H1 (cell line): ENCODE data around the gene CMPK2. TPM values are rescaled to one million over a fixed set of nuclear protein-coding genes. Genes with fewer than 3 reads are reported as not detected.

ENCODE experiments used
- CTCF ChIA-PET: fragments of 300-600 bp; sonication (Branson Sonifier 250); formaldehyde crosslinking; loops from one replicate; lab custom pipeline; 2021; ENCODE audit not compliant: partially characterized antibody; lab: Charles Lee
- POLR2A ChIA-PET: fragments of 300-600 bp; sonication (Branson Sonifier 250); formaldehyde crosslinking; loops from one replicate; lab custom pipeline; 2021; ENCODE audit warnings: inconsistent platforms; ENCODE audit not compliant: partially characterized antibody; lab: Charles Lee
- DNase-seq, 2 experiments: peaks; one replicate each; pipeline versions ENCODE4 v3.0.0 to v3.0.0-alpha.2; 2010 to 2022; ENCODE audit warnings: low spot score in 2 of 2, low read depth in 1 of 2, mixed read lengths in 1 of 2
- FAIRE-seq: peaks from 2 replicates; lab custom pipeline; 2011; peaks lifted over from hg19 to GRCh38; lab: Jason Lieb, UNC
- H2AFZ ChIP-seq: 2 replicates; pipeline ENCODE4 v1.8.1; 2012; ENCODE audit warnings: low read length, inconsistent platforms
- H2AK5ac ChIP-seq: 2 replicates; pipeline ENCODE4 v1.6.1; 2013; ENCODE audit warnings: low read depth, low read length
- H2BK120ac ChIP-seq: replicated peaks from 2 replicates; pipeline ENCODE3; 2013; ENCODE audit warnings: low read depth, low read length, inconsistent platforms
- H2BK12ac ChIP-seq: 2 replicates; pipeline ENCODE4 v1.6.1; 2013; ENCODE audit warnings: low read depth, low read length
- H2BK15ac ChIP-seq: 2 replicates; pipeline ENCODE4 v1.6.1; 2013; ENCODE audit warnings: low read length
- H2BK20ac ChIP-seq: 2 replicates; pipeline ENCODE4 v1.6.1; 2013; ENCODE audit warnings: low read length
- H2BK5ac ChIP-seq: 2 replicates; pipeline ENCODE4 v1.6.1; 2013; ENCODE audit warnings: low read depth, low read length
- H3K14ac ChIP-seq: 2 replicates; pipeline ENCODE4 v1.6.1; 2013; ENCODE audit warnings: inconsistent platforms; ENCODE audit not compliant: insufficient read length
- H3K18ac ChIP-seq: 2 replicates; pipeline ENCODE4 v1.6.1; 2013; ENCODE audit warnings: low read length; ENCODE audit errors: extremely low read depth
- H3K23ac ChIP-seq: 2 replicates; pipeline ENCODE4 v1.6.1; 2013; ENCODE audit warnings: inconsistent platforms; ENCODE audit not compliant: insufficient read length
- H3K23me2 ChIP-seq: 2 replicates; pipeline ENCODE4 v1.6.1; 2013; ENCODE audit warnings: low read depth, low read length
- H3K27ac ChIP-seq: 2 replicates; pipeline ENCODE4 v1.6.1; 2011; ENCODE audit warnings: low read depth, low read length, inconsistent platforms
- H3K27me3 ChIP-seq, 4 experiments: replicated peaks in 1 of 4; 1 replicate in 1 of 4; 2 replicates in 3 of 4; pipeline versions ENCODE4 v1.6.1 to v1.8.1; 2011 to 2013; ENCODE audit warnings: low read length in 3 of 4, mild to moderate bottlenecking in 3 of 4, inconsistent platforms in 2 of 4, mixed read lengths in 2 of 4, moderate library complexity in 1 of 4; ENCODE audit not compliant: control insufficient read depth in 3 of 4, insufficient read depth in 3 of 4; ENCODE audit errors: extremely low read depth in 1 of 4
- H3K36me3 ChIP-seq, 4 experiments: 2 replicates each; pipeline versions ENCODE4 v1.6.1 to v1.8.1; 2011 to 2013; ENCODE audit warnings: mild to moderate bottlenecking in 4 of 4, low read length in 3 of 4, moderate library complexity in 2 of 4, control low read depth in 1 of 4, inconsistent platforms in 1 of 4; ENCODE audit not compliant: insufficient read depth in 4 of 4, control insufficient read depth in 2 of 4
- H3K4ac ChIP-seq: replicated peaks from 2 replicates; pipeline ENCODE3; 2013; ENCODE audit warnings: low read length, low read depth, mixed read lengths, inconsistent platforms; ENCODE audit not compliant: insufficient read length
- H3K4me1 ChIP-seq, 4 experiments: replicated peaks in 1 of 4; 1 replicate in 1 of 4; 2 replicates in 3 of 4; pipeline versions ENCODE4 v1.6.1 to v1.8.1; 2011 to 2013; ENCODE audit warnings: low read length in 3 of 4, inconsistent platforms in 2 of 4, mixed read lengths in 1 of 4; ENCODE audit not compliant: insufficient read depth in 4 of 4, control insufficient read depth in 3 of 4
- H3K4me2 ChIP-seq, 2 experiments: 2 replicates each; pipeline versions ENCODE4 v1.6.1 to v1.8.1; 2011 to 2013; ENCODE audit warnings: low read depth in 2 of 2, low read length in 2 of 2, control low read depth in 1 of 2, inconsistent platforms in 1 of 2, mild to moderate bottlenecking in 1 of 2; ENCODE audit not compliant: insufficient read depth in 1 of 2
- H3K4me3 ChIP-seq, 4 experiments: fragments of 200-600, 300-600 bp in 1 of 4; sonication (generic), shearing (Covaris generic), sonication (Bioruptor Twin) in 1 of 4; 2 replicates each; pipeline versions ENCODE4 v1.5.1 to v1.8.1; 2011 to 2016; ENCODE audit warnings: low read length in 4 of 4, low read depth in 3 of 4, control low read depth in 2 of 4, inconsistent platforms in 2 of 4, mild to moderate bottlenecking in 2 of 4, mixed read lengths in 1 of 4, moderate library complexity in 1 of 4; ENCODE audit not compliant: insufficient read depth in 2 of 4; ENCODE audit errors: extremely low read depth in 1 of 4
- H3K56ac ChIP-seq: replicated peaks from 2 replicates; pipeline ENCODE3; 2013; ENCODE audit warnings: low read depth, mild to moderate bottlenecking, mixed read lengths, low read length, inconsistent platforms; ENCODE audit not compliant: insufficient read length
- H3K79me1 ChIP-seq: 2 replicates; pipeline ENCODE4 v1.6.1; 2013; ENCODE audit warnings: low read depth, low read length, control low read depth
- H3K79me2 ChIP-seq, 2 experiments: 2 replicates each; pipeline versions ENCODE4 v1.6.1 to v1.8.1; 2012 to 2013; ENCODE audit warnings: low read length in 2 of 2, mild to moderate bottlenecking in 2 of 2, inconsistent platforms in 1 of 2; ENCODE audit not compliant: insufficient read depth in 2 of 2, control insufficient read depth in 1 of 2
- H3K9ac ChIP-seq, 4 experiments: replicated peaks in 1 of 4; 1 replicate in 1 of 4; 2 replicates in 3 of 4; pipeline versions ENCODE4 v1.6.1 to v1.8.1; 2011 to 2013; ENCODE audit warnings: low read depth in 3 of 4, low read length in 3 of 4, control low read depth in 2 of 4, mild to moderate bottlenecking in 2 of 4, moderate library complexity in 2 of 4, inconsistent platforms in 1 of 4; ENCODE audit errors: extremely low read depth in 1 of 4
- H3K9me3 ChIP-seq, 2 experiments: 2 replicates each; pipeline versions ENCODE4 v1.6.1 to v1.8.1; 2012 to 2013; ENCODE audit warnings: mild to moderate bottlenecking in 2 of 2, moderate library complexity in 2 of 2, control low read depth in 1 of 2, inconsistent platforms in 1 of 2, low read depth in 1 of 2, low read length in 1 of 2, mixed read lengths in 1 of 2; ENCODE audit not compliant: insufficient read depth in 2 of 2
- H4K20me1 ChIP-seq, 2 experiments: replicated peaks in 1 of 2; 2 replicates each; pipeline versions ENCODE3 to v1.8.1; 2011 to 2013; ENCODE audit warnings: inconsistent platforms in 2 of 2, low read length in 2 of 2, mild to moderate bottlenecking in 1 of 2; ENCODE audit not compliant: insufficient read depth in 2 of 2, control insufficient read depth in 1 of 2
- H4K5ac ChIP-seq: 2 replicates; pipeline ENCODE4 v1.6.1; 2013; ENCODE audit warnings: low read length, low read depth, mixed read lengths, inconsistent platforms; ENCODE audit not compliant: insufficient read length
- H4K8ac ChIP-seq: 2 replicates; pipeline ENCODE4 v1.8.0; 2013; ENCODE audit warnings: mild to moderate bottlenecking, moderate library complexity, low read length, inconsistent platforms; ENCODE audit not compliant: insufficient read depth; ENCODE audit errors: extremely low read depth
- H4K91ac ChIP-seq: replicated peaks from 2 replicates; pipeline ENCODE3; 2013; ENCODE audit warnings: low read length, mixed read lengths, inconsistent platforms; ENCODE audit not compliant: insufficient read length
- BACH1 ChIP-seq: IDR thresholded peaks from 2 replicates; pipeline ENCODE4 v1.6.1; 2012; ENCODE audit warnings: low read length, improper control_type of control experiment
- CBX5 ChIP-seq: fragments of 300-800, 300-1000 bp; sonication (generic); IDR thresholded peaks from 2 replicates; pipeline ENCODE4 v1.7.1; 2016; ENCODE audit warnings: antibody characterized with exemption, low read length, low read depth
- JUN ChIP-seq: IDR thresholded peaks from 2 replicates; pipeline ENCODE4 v1.6.1; 2011; ENCODE audit warnings: low read depth, mild to moderate bottlenecking, improper control_type of control experiment, low read length
- NRF1 ChIP-seq: IDR thresholded peaks from 2 replicates; pipeline ENCODE4 v1.6.1; 2011; ENCODE audit warnings: mild to moderate bottlenecking, low read depth, low read length, improper control_type of control experiment
- WGBS, 2 experiments: shearing (Covaris generic) in 1 of 2; methylation state at CpG; one replicate each; pipeline versions ENCODE4 v1.1.6 to v1.1.7; 2013 to 2015; ENCODE audit warnings: low lambda C conversion rate in 2 of 2, mixed read lengths in 2 of 2, inconsistent platforms in 1 of 2, low coverage in 1 of 2, missing lambda C conversion rate in 1 of 2; ENCODE audit not compliant: insufficient replicate concordance in 2 of 2, insufficient coverage in 1 of 2, insufficient read length in 1 of 2; ENCODE audit errors: extremely low coverage in 1 of 2, missing lambda C conversion rate in 1 of 2; 5-methylcytosine and 5-hydroxymethylcytosine counted together
- polyA plus RNA-seq, 7 experiments: library from polyadenylated mRNA; depleted of rRNA in 3 of 7; stranded (reverse) in 5 of 7; unstranded in 2 of 7; fragments of >200 nt in 5 of 7; fragments of 200-250 nt in 2 of 7; gene quantifications; 1 replicate in 5 of 7; 2 replicates in 1 of 7; 4 replicates in 1 of 7; pipeline versions ENCODE4 v1.2.1 to v1.2.3, GENCODE V29; 2011 to 2013; ENCODE audit warnings: missing spikeins in 2 of 7, mixed read lengths in 2 of 7
- total RNA-seq: library from RNA; stranded (reverse); fragmentation: NEBNext Ultra II Directional; extraction: Animal tissue kit (Norgen Biotek cat#: 25700); gene quantifications from 2 replicates; pipeline ENCODE4 v1.2.1, GENCODE V29; 2021
- TF ChIP-seq, protein P1 (sequence below), 3 experiments: IDR thresholded peaks; 1 replicate in 2 of 3; 2 replicates in 1 of 3; pipeline versions ENCODE4 v1.5.1 to v1.6.1; 2011; ENCODE audit warnings: low read length in 3 of 3, mild to moderate bottlenecking in 3 of 3, inconsistent platforms in 2 of 3, low read depth in 1 of 3, moderate library complexity in 1 of 3; ENCODE audit not compliant: insufficient read depth in 1 of 3; ENCODE audit errors: control extremely low read depth in 1 of 3
- TF ChIP-seq, protein P2 (sequence below): IDR thresholded peaks from 2 replicates; pipeline ENCODE4 v1.6.1; 2012; ENCODE audit warnings: inconsistent platforms

CMPK2 gene
- total and polyA plus RNA-seq, 2 of the 8 experiments (the other 6 are each of a cell fraction or from before 2014, with no cell fraction given): 0.28 to 0.53 TPM

DNA sequence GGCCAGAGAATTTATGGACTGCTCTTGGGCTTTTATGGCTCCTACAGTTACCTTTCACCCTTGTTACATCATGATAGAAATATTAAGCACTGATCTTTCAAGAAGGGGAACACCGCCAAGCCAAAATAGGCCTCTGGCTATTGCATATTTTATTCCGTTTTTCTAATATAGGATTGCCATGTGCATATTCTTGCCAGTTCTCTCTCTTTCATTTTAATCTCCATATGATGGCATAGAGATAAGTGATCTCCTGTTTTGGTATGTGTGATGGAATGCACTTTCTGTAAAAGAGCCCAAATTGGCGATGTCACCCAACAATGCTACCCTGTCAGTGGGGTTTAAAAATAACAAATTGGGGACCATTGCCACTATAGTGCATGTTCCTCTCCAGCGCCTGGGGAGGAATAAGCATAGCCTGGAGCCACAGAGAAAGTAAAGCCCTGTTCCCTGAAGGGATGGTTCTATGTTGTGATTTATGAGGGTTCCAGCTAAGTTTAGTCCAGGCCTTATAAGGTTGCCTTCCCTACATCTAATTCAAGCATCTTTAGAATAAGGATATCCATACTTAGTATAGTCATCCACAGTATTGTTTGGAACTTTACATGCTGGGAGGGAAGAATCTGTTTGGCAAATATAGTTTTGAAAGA is 26.9 kb downstream of the CMPK2 start:
- 90% methylated on average over 4 of the region's 4 CpGs; no CpG with 5 or more reads in 1 of the 2 experiments for WGBS, 2 experiments

More for the DNA sequence above, 26.9 kb downstream of the CMPK2 start:
- Histone ChIP-seq H3K18ac (no peak overlapping the region), H3K23ac (no peak overlapping the region), H3K56ac (no peak overlapping the region), H3K36me3 (no peaks in the 10 kb centered on the region), H3K27me3 (no peaks in the 10 kb centered on the region), H2AFZ (no peak overlapping the region), H3K4ac (no peak overlapping the region), H3K14ac (no peak overlapping the region), H3K4me1 (no peaks in the 10 kb centered on the region), H3K4me2 (no peak overlapping the region), H2BK12ac (no peak overlapping the region), H2BK120ac (no peak overlapping the region), H4K5ac (no peak overlapping the region), H2BK5ac (no peak overlapping the region), H3K79me1 (no peaks in the 10 kb centered on the region), H4K91ac (no peak overlapping the region), H3K9me3 (peaks cover 22 to 32% of the 10 kb centered on the region in 2 experiments), H4K20me1 (no peaks in the 10 kb centered on the region), H3K9ac (no peak overlapping the region), H3K4me3 (no peak overlapping the region), H4K8ac (no peak overlapping the region), H2BK15ac (no peak overlapping the region), H3K27ac (no peak overlapping the region), H3K23me2 (no peaks in the 10 kb centered on the region), H2BK20ac (no peak overlapping the region), H2AK5ac (no peak overlapping the region), H3K79me2 (no peaks in the 10 kb centered on the region)
- DNase-seq (no peak), FAIRE-seq (no peak)
- POLR2A ChIA-PET: no interaction called here
- TF ChIP-seq, protein P1, sequence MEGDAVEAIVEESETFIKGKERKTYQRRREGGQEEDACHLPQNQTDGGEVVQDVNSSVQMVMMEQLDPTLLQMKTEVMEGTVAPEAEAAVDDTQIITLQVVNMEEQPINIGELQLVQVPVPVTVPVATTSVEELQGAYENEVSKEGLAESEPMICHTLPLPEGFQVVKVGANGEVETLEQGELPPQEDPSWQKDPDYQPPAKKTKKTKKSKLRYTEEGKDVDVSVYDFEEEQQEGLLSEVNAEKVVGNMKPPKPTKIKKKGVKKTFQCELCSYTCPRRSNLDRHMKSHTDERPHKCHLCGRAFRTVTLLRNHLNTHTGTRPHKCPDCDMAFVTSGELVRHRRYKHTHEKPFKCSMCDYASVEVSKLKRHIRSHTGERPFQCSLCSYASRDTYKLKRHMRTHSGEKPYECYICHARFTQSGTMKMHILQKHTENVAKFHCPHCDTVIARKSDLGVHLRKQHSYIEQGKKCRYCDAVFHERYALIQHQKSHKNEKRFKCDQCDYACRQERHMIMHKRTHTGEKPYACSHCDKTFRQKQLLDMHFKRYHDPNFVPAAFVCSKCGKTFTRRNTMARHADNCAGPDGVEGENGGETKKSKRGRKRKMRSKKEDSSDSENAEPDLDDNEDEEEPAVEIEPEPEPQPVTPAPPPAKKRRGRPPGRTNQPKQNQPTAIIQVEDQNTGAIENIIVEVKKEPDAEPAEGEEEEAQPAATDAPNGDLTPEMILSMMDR (IDR thresholded peaks at IDR 0.05; ENCODE audit: control extremely low read depth in 1 of 3, insufficient read depth in 1 of 3, low read depth in 1 of 3, low read length in 3 of 3): no peak
- TF ChIP-seq JUN: no peak
- no peak for TF ChIP-seq CBX5
- TF ChIP-seq NRF1: no peak
- TF ChIP-seq, protein P2, sequence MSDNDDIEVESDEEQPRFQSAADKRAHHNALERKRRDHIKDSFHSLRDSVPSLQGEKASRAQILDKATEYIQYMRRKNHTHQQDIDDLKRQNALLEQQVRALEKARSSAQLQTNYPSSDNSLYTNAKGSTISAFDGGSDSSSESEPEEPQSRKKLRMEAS: no peak
- no peak for TF ChIP-seq BACH1
- CTCF ChIA-PET: no interaction called here
